Vagina (tissue), 2 donors: Measurements from ENCODE around the gene EHBP1L1. TPM values are rescaled to one million over a fixed set of nuclear protein-coding genes. Genes with fewer than 3 reads are reported as not detected.
"Not testable (repeated sequence)": the region's sequence is repeated elsewhere in the genome, so short reads cannot be mapped to it uniquely, and the experiment has no call there.

ENCODE experiments used
- DNase-seq, 2 donors: peaks; one replicate each; pipeline ENCODE4 v3.0.0-alpha.2; 2017; ENCODE audit errors: extremely low spot score in 2 of 2
- H3K27ac ChIP-seq: fragments of 200-600 bp; sonication (generic); one replicate; pipeline ENCODE4 v1.5.1; 2019
- H3K27me3 ChIP-seq: fragments of 200-600 bp; sonication (generic); one replicate; pipeline ENCODE4 v1.5.1; 2019
- H3K36me3 ChIP-seq, 2 donors: fragments of 200-600 bp; sonication (generic); one replicate each; pipeline ENCODE4 v1.5.1; 2017 to 2019
- H3K4me1 ChIP-seq: fragments of 200-600 bp; sonication (generic); one replicate; pipeline ENCODE4 v1.5.1; 2019
- H3K4me3 ChIP-seq, 2 donors: fragments of 200-600 bp; sonication (generic); 1 replicate in 1 of 2; 2 replicates in 1 of 2; pipeline ENCODE4 v1.5.1; 2016 to 2019
- H3K9me3 ChIP-seq: fragments of 200-600 bp; sonication (generic); one replicate; pipeline ENCODE4 v1.5.1; 2019
- CTCF ChIP-seq, 3 experiments: fragments of 450-650 bp in 2 of 3; fragments of 200-600 bp in 1 of 3; sonication (generic) in 1 of 3; IDR thresholded peaks; one replicate each; pipeline ENCODE4 v1.5.1; 2017 to 2019; ENCODE audit warnings: antibody characterized with exemption in 3 of 3, mild to moderate bottlenecking in 2 of 3, moderate library complexity in 2 of 3
- POLR2A ChIP-seq, 2 donors: fragments of 450-650 bp; IDR thresholded peaks; one replicate each; pipeline ENCODE4 v1.6.1; 2017; ENCODE audit warnings: antibody characterized with exemption in 2 of 2, mild to moderate bottlenecking in 2 of 2, moderate library complexity in 2 of 2
- POLR2AphosphoS5 ChIP-seq, 2 donors: sonication (generic); formaldehyde crosslinking; IDR thresholded peaks; one replicate each; pipeline ENCODE4 v1.9.0; 2017; ENCODE audit warnings: antibody characterized with exemption in 2 of 2, mild to moderate bottlenecking in 2 of 2, low read depth in 1 of 2; ENCODE audit not compliant: insufficient read depth in 1 of 2
- intact Hi-C: fragments of 100-400 bp; cut with DNase I; formaldehyde crosslinking; loops from one replicate; pipeline ENCODE4 v1.15.1; 2023
- total RNA-seq: library from RNA; depleted of rRNA; stranded (reverse); fragments of >200 nt; gene quantifications from one replicate; pipeline ENCODE4 v1.2.3, GENCODE V29; 2016

EHBP1L1 gene
- total RNA-seq, 1 donor from 2014 or later, result 123 TPM

DNA sequence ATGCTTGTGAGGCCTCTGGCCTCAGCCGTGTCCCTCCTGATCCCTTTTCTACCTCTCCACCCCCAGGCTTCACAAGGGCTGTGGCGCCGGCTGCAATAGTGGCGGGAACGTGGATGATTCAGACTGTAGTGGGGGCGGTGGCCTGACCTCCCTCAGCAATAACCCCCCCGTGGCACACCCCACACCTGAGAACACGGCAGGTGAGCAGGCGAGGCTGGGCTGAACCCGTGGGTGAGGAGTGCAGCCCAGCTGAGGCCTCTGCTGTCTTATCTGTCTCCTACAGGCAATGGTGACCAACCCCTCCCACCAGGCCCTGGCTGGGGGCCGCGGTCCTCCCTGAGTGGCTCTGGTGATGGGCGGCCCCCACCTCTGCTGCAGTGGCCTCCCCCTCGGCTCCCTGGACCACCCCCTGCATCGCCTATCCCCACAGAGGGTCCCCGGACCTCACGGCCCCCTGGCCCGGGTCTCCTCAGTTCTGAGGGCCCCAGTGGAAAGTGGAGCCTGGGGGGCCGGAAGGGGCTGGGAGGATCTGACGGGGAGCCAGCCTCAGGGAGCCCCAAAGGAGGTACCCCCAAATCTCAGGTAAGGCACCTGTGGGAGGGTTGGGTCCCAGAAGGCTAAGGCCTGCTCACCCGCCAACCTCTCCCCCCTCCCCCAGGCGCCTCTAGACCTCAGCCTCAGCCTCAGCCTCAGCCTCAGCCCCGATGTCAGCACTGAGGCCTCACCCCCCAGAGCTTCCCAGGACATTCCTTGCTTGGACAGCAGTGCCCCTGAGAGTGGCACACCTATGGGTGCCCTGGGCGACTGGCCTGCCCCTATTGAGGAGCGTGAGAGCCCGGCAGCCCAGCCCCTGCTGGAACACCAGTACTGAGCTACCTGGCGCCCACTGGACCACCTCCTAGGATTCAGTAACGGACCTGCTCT is 60.5 kb downstream of the EHBP1L1 start:
- peaks cover 41% of the 10 kb centered on the region for H3K4me1 ChIP-seq
- H3K36me3 ChIP-seq, result peaks cover 0 to 37% of the 10 kb centered on the region in 2 donors
- H3K9me3 ChIP-seq, result no peaks in the 10 kb centered on the region
- H3K4me3 ChIP-seq, result no peak overlapping the region
- TF ChIP-seq CTCF (IDR thresholded peaks at IDR 0.05), result no peak
- no peak for TF ChIP-seq POLR2A (IDR thresholded peaks at IDR 0.05)
- TF ChIP-seq POLR2AphosphoS5 (IDR thresholded peaks at IDR 0.05; ENCODE audit: insufficient read depth in 1 of 2, low read depth in 1 of 2), result no peak
- no peak for DNase-seq
- intact Hi-C loops, result no loop called here
- H3K27me3 ChIP-seq, result no peaks in the 10 kb centered on the region
- H3K27ac ChIP-seq, result no peak overlapping the region

DNA sequence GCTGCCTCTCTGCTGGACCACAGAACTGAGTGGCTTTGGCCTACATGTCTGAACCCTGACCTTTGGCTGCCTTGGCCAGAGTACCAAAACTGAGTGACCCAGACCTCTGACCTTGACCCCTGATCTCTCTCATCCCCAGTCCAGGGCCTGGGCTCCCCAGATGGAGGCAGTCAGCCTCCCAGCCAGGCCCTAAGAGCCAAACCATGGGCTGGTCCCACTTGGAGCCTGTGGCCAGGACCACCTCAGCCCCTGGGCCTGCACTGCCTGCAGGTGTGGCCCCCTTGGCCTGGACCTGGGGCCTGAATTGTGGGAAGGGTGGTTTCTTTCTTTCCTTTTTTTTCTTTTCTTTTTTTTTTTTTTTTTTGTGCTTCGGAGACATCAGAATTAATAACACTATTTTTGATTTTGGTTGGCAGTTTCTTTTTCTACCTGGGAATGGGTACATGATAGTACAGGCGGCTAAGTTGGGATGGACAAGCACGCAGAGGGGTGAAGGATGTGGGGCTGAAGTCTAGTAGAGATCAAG is 61.2 kb downstream of the EHBP1L1 start:
- H3K9me3 ChIP-seq, result no peaks in the 10 kb centered on the region
- intact Hi-C loops, result no loop called here
- peaks cover 0 to 39% of the 10 kb centered on the region in 2 donors for H3K36me3 ChIP-seq
- TF ChIP-seq POLR2AphosphoS5 (IDR thresholded peaks at IDR 0.05; ENCODE audit: insufficient read depth in 1 of 2, low read depth in 1 of 2) (no peak), CTCF (IDR thresholded peaks at IDR 0.05) (no peak), POLR2A (IDR thresholded peaks at IDR 0.05) (no peak)
- peak overlapping the region; percentile 85 for H3K27ac ChIP-seq
- H3K4me1 ChIP-seq, result peaks cover 46% of the 10 kb centered on the region
- H3K4me3 ChIP-seq, result no peak overlapping the region
- no peaks in the 10 kb centered on the region for H3K27me3 ChIP-seq
- DNase-seq, result no peak

GRCh38 chr11:65637794-65638419 is 62.1 kb downstream of the EHBP1L1 start, which contains the start of gene SIPA1:
TSS of gene SIPA1 (plus strand) at chr11:65638101. CDS start at chr11:65640922, 2,821 bp downstream.
- H3K27ac ChIP-seq, result peak within 1 kb of the TSS; percentile 85
- H3K9me3 ChIP-seq, result no peaks in the 10 kb centered on the region
- H3K4me1 ChIP-seq, result peaks cover 46% of the 10 kb centered on the region
- peak in 1 of 2 donors; percentile 76 for TF ChIP-seq POLR2A (IDR thresholded peaks at IDR 0.05)
- no peak for TF ChIP-seq CTCF (IDR thresholded peaks at IDR 0.05)
- TF ChIP-seq POLR2AphosphoS5 (IDR thresholded peaks at IDR 0.05; ENCODE audit: insufficient read depth in 1 of 2, low read depth in 1 of 2), result peak in 1 of 2 donors; percentile 71
- intact Hi-C loops, result no loop called here
- H3K27me3 ChIP-seq, result no peaks in the 10 kb centered on the region
- H3K4me3 ChIP-seq, result peak within 1 kb of the TSS; percentile 74 to 81
- H3K36me3 ChIP-seq, result peaks cover 0 to 39% of the 10 kb centered on the region in 2 donors
- no peak for DNase-seq

DNA sequence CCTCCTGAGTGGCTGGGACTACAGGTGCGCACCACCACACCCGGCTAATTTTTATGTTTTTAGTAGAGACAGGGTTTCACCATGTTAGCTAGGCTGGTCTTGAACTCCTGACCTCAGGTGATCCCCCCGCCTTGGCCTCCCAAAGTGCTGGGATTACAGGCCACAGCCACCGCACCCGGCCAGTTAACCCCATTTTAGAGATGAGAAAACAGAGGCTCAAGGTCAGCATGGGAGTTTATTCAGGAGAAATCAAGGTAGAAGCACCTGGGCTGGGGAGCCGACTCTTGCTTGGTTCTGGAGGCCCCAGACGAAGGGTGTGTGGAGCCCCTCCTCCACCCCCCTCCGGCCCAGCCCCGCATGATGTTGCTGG is 63.4 kb downstream of the EHBP1L1 start:
- DNase-seq, H3K27me3 ChIP-seq, H3K9me3 ChIP-seq, intact Hi-C loops: not testable (repeated sequence)
- Histone ChIP-seq H3K36me3 (peaks cover 0 to 35% of the 10 kb centered on the region in 2 donors), H3K4me1 (peaks cover 46% of the 10 kb centered on the region), H3K4me3 (peak overlapping the region; percentile 74 to 81), H3K27ac (peak overlapping the region; percentile 85)

DNA sequence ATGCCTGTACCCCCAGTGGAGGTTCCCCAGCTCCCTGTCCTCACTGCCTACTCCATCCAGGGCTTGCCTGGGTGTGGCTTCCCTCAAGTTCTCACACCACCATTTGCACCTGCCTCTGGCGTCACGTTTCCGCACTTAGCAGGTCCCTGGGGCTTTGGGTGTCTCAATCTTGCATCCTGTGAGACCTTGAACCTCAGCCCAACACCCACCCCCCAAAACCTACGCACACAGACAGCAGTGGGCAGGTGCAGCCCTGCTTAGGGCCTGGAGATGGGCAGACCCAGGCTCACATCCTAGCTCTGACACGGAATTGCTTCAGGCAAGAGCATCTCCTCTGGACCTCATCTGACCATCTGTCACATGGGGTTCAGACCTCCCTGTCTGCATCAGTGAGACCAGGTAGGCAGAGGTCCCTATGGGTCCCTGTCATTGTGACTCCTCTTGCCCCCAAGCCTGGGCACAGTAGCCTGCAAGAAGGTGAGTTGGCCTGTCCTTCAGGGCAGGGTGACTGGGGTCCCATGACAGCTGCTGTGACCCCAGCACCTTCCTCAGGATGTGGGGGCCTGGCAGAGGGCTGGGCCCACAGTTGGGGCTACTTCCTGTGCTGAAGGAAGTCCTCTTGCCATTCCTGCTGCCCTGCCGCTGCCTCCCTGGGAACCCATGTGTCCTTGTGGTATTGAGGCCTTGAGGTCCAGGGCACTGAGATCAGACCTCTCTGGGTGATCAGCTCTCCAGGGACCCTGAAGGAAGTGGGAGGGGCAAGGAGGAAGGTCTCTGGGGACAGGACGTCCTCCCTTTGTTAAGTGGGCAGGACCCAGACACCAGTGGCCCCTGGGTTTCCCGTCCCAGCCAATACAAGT is 64.0 kb downstream of the EHBP1L1 start:
- no peaks in the 10 kb centered on the region for H3K27me3 ChIP-seq
- no peaks in the 10 kb centered on the region for H3K9me3 ChIP-seq
- intact Hi-C loops, result no loop called here
- peak overlapping the region; percentile 54 for H3K27ac ChIP-seq
- peaks cover 46% of the 10 kb centered on the region for H3K4me1 ChIP-seq
- TF ChIP-seq POLR2A (IDR thresholded peaks at IDR 0.05), result no peak
- peak in 1 of 2 donors; percentile 26 for TF ChIP-seq POLR2AphosphoS5 (IDR thresholded peaks at IDR 0.05; ENCODE audit: insufficient read depth in 1 of 2, low read depth in 1 of 2)
- no peak for DNase-seq
- peaks cover 0 to 29% of the 10 kb centered on the region in 2 donors for H3K36me3 ChIP-seq
- peak overlapping the region in 1 of 2 donors; percentile 12 for H3K4me3 ChIP-seq
